GM23338 (cell line): ENCODE measurements around the gene ADSS1.

Experiments used
- CREB1 ChIP-seq: fragments of 250-450 bp; sonication (Bioruptor Pico); IDR thresholded peaks from 2 replicates; pipeline ENCODE4 v1.5.0; 2020; ENCODE audit warnings: low read depth, mild to moderate bottlenecking, moderate library complexity
- CTCF ChIP-seq, 2 experiments: fragments of 200-600 bp in 1 of 2; sonication (generic) in 1 of 2; conservative IDR thresholded peaks; 2 replicates each; pipeline versions ENCODE4 v1.5.1 to v1.6.1; 2016 to 2017; ENCODE audit warnings: antibody characterized with exemption in 2 of 2, low read depth in 2 of 2, mild to moderate bottlenecking in 2 of 2, moderate library complexity in 1 of 2
- ETS1 ChIP-seq: IDR thresholded peaks from 2 replicates; pipeline ENCODE4 v1.6.1; 2016; ENCODE audit warnings: antibody characterized with exemption
- EZH2 ChIP-seq: fragments of 200-600 bp; sonication (generic); IDR thresholded peaks from one replicate; pipeline ENCODE4 v1.8.0; 2017; ENCODE audit warnings: antibody characterized with exemption, mild to moderate bottlenecking, low read depth; ENCODE audit not compliant: unreplicated experiment
- EZH2phosphoT487 ChIP-seq: fragments of 200-600 bp; sonication (generic); IDR thresholded peaks from one replicate; pipeline ENCODE4 v1.8.1; 2018; ENCODE audit warnings: antibody characterized with exemption; ENCODE audit not compliant: unreplicated experiment
- JUNB ChIP-seq: IDR thresholded peaks from one replicate; pipeline ENCODE4 v1.6.1; 2016; ENCODE audit warnings: antibody characterized with exemption; ENCODE audit not compliant: unreplicated experiment
- NANOG ChIP-seq: IDR thresholded peaks from 2 replicates; pipeline ENCODE4 v1.6.1; 2016; ENCODE audit warnings: antibody characterized with exemption, borderline replicate concordance
- POLR2AphosphoS5 ChIP-seq: IDR thresholded peaks from 2 replicates; pipeline ENCODE4 v1.6.1; 2016; ENCODE audit warnings: antibody characterized with exemption, low read depth
- REST ChIP-seq: IDR thresholded peaks from one replicate; pipeline ENCODE4 v1.6.1; 2018; ENCODE audit warnings: antibody characterized with exemption; ENCODE audit not compliant: unreplicated experiment
- STAT1 ChIP-seq: IDR thresholded peaks from one replicate; pipeline ENCODE4 v1.6.1; 2016; ENCODE audit warnings: antibody characterized with exemption; ENCODE audit not compliant: unreplicated experiment
- ZNF114 ChIP-seq: fragments of 250-450 bp; sonication (Bioruptor Pico); IDR thresholded peaks from 2 replicates; pipeline ENCODE4 v1.5.0; 2020; ENCODE audit warnings: mild to moderate bottlenecking, moderate library complexity
- ZNF331 ChIP-seq: fragments of 250-450 bp; sonication (Bioruptor Pico); IDR thresholded peaks from 2 replicates; pipeline ENCODE4 v1.5.0; 2020; ENCODE audit warnings: low read depth, mild to moderate bottlenecking, moderate library complexity
- ZNF462 ChIP-seq: fragments of 250-450 bp; sonication (Bioruptor Pico); IDR thresholded peaks from 2 replicates; pipeline ENCODE4 v1.5.0; 2020; ENCODE audit warnings: mild to moderate bottlenecking, moderate library complexity

- TF ChIP-seq EZH2, result no peak
- peak; percentile 22 to 26; a peak in 2 of 4 replicates for TF ChIP-seq CTCF (conservative IDR thresholded peaks at IDR 0.05; ENCODE audit: low read depth in 2 of 2)
- TF ChIP-seq REST, result no peak
- no peak for TF ChIP-seq POLR2AphosphoS5
- no peak for TF ChIP-seq CREB1
- no peak for TF ChIP-seq EZH2phosphoT487
- TF ChIP-seq JUNB, result no peak
- no peak for TF ChIP-seq NANOG
- no peak for TF ChIP-seq ZNF462
- TF ChIP-seq ETS1, result no peak
- TF ChIP-seq STAT1, result no peak
- no peak for TF ChIP-seq ZNF331 (CRISPR knock-in tag)
- TF ChIP-seq ZNF114 (CRISPR knock-in tag), result no peak
These were observed 2.8 kb downstream of the ADSS1 start for GRCh38 chr14:104726600-104727451.
